ENCODE results near the gene RFTN1.

The RFTN1 gene

DNA sequence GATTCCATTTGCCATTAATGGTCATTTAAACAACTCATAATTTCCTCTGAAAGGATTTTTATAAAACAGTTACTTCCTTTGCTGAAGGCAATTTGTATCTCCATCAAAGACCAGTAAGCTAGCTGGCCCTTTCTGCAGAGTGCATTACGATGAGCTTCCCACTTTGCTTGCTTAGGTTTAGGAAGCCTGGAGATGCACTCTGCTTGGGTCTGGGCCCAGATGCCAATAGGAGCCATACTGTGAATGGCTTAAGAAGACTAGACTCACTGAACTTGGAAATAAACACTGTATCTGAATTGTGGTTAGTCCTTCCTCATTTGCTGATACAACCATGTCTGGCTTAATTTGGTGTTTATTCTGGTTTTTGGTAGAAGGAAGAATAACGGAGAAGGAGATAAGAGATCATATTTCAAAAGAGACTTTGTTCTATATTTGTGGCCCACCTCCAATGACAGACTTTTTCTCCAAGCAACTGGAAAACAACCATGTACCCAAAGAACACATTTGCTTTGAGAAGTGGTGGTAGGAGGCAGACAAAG, 210.4 kb downstream of the RFTN1 start:
- TF ChIP-seq, protein P1, sequence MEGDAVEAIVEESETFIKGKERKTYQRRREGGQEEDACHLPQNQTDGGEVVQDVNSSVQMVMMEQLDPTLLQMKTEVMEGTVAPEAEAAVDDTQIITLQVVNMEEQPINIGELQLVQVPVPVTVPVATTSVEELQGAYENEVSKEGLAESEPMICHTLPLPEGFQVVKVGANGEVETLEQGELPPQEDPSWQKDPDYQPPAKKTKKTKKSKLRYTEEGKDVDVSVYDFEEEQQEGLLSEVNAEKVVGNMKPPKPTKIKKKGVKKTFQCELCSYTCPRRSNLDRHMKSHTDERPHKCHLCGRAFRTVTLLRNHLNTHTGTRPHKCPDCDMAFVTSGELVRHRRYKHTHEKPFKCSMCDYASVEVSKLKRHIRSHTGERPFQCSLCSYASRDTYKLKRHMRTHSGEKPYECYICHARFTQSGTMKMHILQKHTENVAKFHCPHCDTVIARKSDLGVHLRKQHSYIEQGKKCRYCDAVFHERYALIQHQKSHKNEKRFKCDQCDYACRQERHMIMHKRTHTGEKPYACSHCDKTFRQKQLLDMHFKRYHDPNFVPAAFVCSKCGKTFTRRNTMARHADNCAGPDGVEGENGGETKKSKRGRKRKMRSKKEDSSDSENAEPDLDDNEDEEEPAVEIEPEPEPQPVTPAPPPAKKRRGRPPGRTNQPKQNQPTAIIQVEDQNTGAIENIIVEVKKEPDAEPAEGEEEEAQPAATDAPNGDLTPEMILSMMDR (IDR thresholded peaks at IDR 0.05; ENCODE audit: borderline replicate concordance, insufficient read depth, low read depth, low read length) = no peak
- H3K4me3 ChIP-seq (ENCODE audit: low read depth, low read length) = no peak overlapping the region

DNA sequence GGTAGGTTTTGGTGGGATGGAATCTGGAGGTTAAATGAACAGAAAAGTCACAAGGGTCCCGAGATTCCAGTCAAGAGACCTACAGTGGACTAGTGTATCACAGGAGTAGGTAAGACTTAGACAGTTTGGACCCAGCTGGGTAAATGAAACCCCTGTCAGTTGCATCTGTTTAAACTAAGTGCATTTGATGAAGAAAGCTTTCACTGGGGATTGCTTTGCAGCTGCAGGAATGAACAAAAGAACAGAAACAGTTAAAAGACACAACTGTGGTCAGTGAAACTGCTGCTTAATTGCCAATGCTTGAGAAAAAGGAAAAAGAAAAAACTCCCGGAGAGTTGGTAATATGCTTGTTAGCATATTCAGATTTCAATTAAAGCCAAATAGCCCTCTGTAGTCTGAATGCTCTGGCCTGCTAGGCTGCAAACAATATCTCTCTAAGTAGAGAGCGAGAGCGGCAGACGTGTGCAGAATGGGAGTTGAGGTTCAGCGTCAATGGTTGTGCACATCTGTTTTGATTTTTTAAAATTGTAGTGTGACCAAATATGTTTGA, 211.3 kb downstream of the RFTN1 start:
- H3K4me3 ChIP-seq (ENCODE audit: low read depth, low read length) = no peak overlapping the region
- TF ChIP-seq, protein P1 (IDR thresholded peaks at IDR 0.05; ENCODE audit: borderline replicate concordance, insufficient read depth, low read depth, low read length) = no peak

DNA sequence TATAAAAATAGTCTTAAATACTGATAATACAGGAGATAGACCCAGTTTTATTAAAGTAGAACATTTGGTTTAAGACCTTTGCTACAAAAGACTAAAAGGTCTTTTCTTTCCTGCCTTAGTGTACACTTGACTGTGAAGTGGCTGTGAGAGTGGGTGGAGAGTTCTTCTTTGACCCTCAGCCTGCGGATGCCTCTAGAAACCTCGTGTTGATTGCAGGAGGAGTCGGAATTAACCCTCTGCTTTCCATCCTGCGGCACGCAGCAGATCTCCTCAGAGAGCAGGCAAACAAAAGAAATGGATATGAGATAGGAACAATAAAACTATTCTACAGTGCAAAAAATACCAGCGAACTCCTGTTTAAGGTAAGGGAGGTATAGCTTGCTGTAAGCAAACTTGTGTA, 212.0 kb downstream of the RFTN1 start:
- no peak overlapping the region for H3K4me3 ChIP-seq (ENCODE audit: low read depth, low read length)
- TF ChIP-seq, protein P1 (IDR thresholded peaks at IDR 0.05; ENCODE audit: borderline replicate concordance, insufficient read depth, low read depth, low read length) = no peak

DNA sequence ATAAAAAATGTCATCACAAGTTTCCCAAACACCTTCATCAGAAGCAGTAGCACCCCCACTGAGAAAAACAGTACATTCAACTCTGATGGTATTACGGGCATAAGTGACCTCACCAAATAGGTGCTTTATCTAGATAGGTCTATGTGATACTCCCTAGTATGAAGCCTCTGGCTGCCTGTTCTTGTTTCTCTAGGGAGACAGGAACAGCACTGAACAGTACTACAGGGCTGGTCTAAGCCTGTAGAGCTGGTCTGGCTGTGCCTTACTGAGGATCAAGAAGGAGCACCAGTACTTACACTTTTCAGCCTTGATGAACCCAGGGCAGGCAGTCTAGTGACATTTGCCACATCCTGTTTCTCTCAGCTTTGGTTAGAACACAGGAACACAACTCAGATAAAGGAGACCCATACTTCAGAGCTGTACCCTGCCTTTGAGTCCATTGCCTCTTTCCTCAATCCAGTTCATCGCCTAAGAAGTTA, 212.6 kb downstream of the RFTN1 start:
- TF ChIP-seq, protein P1 (IDR thresholded peaks at IDR 0.05; ENCODE audit: borderline replicate concordance, insufficient read depth, low read depth, low read length) = no peak
- H3K4me3 ChIP-seq (ENCODE audit: low read depth, low read length) = no peak overlapping the region

DNA sequence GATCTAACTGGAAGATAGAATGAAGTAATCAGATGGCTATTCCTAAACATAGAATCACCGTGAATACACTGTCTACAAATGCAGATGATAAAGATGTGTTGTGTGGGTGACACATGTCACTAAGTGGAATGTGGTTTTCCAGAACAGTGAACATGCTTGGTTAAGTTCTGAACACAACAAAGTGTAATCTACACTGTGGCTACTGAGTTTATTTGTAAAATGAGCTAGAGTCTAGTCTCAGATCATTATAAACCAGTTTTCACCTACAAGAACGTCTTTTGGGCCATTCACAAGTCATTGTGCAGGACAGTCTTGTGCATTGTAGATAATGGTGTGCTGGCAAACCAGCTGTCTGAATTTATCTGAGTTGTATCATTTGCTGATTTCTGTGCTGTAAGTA, 213.2 kb downstream of the RFTN1 start:
- no peak overlapping the region for H3K4me3 ChIP-seq (ENCODE audit: low read depth, low read length)
- TF ChIP-seq, protein P1 (IDR thresholded peaks at IDR 0.05; ENCODE audit: borderline replicate concordance, insufficient read depth, low read depth, low read length) = no peak

DNA sequence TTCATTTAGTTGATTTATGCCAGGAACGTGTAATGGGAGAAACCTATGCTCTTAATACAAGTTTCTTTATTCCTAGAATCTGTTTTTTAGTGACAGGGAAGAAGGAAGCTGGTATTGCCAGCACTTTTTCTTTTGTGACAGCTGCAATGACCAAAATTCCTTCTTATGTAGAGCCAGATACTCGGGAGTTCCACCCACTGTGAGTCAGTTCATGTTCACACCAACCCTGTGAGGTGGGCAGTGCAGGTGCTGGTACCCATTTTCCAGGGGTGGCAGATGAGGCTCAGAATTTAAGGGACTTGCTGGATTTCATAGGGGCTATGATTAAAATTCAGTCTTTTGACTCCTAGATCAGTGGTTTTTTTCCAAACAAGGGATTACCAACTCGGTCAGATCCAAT, 213.8 kb downstream of the RFTN1 start:
- no peak overlapping the region for H3K4me3 ChIP-seq (ENCODE audit: low read depth, low read length)
- TF ChIP-seq, protein P1 (IDR thresholded peaks at IDR 0.05; ENCODE audit: borderline replicate concordance, insufficient read depth, low read depth, low read length) = no peak

DNA sequence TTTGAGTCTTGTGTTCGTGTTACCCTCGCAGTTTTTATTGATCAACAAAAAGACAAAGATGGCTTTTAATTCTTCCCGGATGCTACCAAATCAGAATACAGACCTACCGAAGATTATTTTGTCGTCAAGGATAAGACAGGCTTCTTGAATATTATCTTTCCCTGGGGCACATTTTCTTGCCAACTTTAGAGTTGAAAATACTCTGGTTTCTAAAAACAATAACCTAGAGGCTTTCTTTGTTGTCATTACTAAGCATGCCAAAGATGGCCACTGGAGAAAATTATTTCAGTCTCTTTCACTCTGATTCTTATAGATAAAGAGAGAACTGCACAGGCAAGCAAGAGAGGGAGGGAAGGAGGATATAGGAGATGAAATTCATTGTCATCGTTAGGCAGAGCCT, 214.6 kb downstream of the RFTN1 start:
- TF ChIP-seq, protein P1 (IDR thresholded peaks at IDR 0.05; ENCODE audit: borderline replicate concordance, insufficient read depth, low read depth, low read length) = no peak
- H3K4me3 ChIP-seq (ENCODE audit: low read depth, low read length) = no peak overlapping the region
